Measurements from ENCODE around the gene GLB1L.

Gene GLB1L

GRCh38 chr2:219285373-219285735 lies 40.1 kb upstream of the GLB1L start:
- no peak overlapping the region for H3K27ac ChIP-seq
- TF ChIP-seq, protein P1, sequence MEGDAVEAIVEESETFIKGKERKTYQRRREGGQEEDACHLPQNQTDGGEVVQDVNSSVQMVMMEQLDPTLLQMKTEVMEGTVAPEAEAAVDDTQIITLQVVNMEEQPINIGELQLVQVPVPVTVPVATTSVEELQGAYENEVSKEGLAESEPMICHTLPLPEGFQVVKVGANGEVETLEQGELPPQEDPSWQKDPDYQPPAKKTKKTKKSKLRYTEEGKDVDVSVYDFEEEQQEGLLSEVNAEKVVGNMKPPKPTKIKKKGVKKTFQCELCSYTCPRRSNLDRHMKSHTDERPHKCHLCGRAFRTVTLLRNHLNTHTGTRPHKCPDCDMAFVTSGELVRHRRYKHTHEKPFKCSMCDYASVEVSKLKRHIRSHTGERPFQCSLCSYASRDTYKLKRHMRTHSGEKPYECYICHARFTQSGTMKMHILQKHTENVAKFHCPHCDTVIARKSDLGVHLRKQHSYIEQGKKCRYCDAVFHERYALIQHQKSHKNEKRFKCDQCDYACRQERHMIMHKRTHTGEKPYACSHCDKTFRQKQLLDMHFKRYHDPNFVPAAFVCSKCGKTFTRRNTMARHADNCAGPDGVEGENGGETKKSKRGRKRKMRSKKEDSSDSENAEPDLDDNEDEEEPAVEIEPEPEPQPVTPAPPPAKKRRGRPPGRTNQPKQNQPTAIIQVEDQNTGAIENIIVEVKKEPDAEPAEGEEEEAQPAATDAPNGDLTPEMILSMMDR (conservative IDR thresholded peaks at IDR 0.05), result no peak
- TF ChIP-seq ZFX (IDR thresholded peaks at IDR 0.05), result no peak

DNA sequence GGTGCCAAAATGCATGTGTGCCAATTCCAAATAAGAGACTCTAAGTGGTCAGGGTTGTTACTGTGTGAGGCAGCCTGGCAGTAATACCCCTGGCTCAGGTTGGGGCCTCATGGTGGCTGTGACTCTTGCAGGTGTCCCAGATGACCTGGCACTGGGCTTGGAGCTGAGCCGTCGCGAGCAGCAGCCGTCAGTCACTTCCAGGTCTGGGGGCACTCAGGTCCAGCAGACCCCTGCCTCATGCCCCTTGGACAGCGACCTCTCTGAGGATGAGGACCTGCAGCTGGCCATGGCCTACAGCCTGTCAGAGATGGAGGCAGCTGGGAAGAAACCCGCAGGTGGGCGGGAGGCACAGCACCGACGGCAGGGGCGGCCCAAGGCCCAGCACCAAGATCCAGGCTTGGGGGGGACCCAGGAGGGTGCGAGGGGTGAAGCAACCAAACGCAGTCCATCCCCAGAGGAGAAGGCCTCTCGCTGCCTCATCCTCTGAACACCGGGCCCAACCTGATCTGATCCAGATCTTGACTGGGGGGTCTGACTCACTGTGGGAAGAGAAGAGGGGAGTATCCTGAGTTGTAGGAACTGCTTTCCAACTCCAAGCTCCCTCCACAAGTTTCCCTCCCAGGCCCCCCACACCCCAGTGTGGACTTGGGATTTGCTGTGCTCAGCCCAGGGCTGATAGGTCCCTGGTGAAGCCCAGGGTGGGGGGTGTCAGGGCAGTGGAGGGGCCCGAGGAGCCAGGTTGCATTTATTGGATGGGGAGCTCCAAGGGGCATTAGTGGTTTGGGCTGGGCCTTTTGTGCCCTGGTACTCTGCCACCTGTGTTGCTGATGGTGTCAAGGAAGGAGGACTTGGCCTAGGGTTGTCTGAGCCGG lies 39.5 kb upstream of the GLB1L start:
- H3K27ac ChIP-seq, result no peak overlapping the region
- TF ChIP-seq, protein P1 (conservative IDR thresholded peaks at IDR 0.05), result no peak
- TF ChIP-seq ZFX (IDR thresholded peaks at IDR 0.05), result no peak

GRCh38 chr2:219282943-219283581 lies 37.8 kb upstream of the GLB1L start:
- H3K27ac ChIP-seq, result no peak overlapping the region

DNA sequence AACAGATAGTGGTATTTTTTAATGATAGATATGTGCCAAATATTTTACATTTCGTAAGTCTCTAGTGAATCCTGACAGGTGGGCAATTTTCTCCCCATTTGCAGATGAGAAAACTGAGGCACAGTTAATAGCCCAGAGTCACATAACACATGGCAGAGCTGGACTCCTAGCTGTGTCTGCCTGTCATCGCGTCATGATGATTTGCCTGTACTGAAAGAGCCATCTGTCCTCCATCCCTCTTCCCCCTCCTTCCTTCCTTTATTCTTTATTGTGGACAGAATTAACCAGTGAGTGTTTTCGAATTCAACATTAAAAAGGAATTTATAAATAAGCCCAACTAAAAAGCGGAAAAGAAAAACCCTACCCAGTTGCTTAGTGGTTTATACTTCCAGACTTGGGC lies 37.1 kb upstream of the GLB1L start:
- TF ChIP-seq ZFX (IDR thresholded peaks at IDR 0.05), result no peak
- TF ChIP-seq, protein P1 (conservative IDR thresholded peaks at IDR 0.05), result no peak
- no peak overlapping the region for H3K27ac ChIP-seq

More at GRCh38 chr2:219282943-219283581, 37.8 kb upstream of the GLB1L start:
- TF ChIP-seq, protein P1 (conservative IDR thresholded peaks at IDR 0.05), result no peak
- TF ChIP-seq ZFX (IDR thresholded peaks at IDR 0.05), result no peak

- H3K27ac ChIP-seq, result no peak overlapping the region
- TF ChIP-seq, protein P1 (conservative IDR thresholded peaks at IDR 0.05), result no peak
- TF ChIP-seq ZFX (IDR thresholded peaks at IDR 0.05), result no peak
These were observed 36.3 kb upstream of the GLB1L start for GRCh38 chr2:219281588-219281987.

- TF ChIP-seq ZFX (IDR thresholded peaks at IDR 0.05), result no peak
- TF ChIP-seq, protein P1 (conservative IDR thresholded peaks at IDR 0.05), result no peak
- no peak overlapping the region for H3K27ac ChIP-seq
These were observed 35.4 kb upstream of the GLB1L start for GRCh38 chr2:219280651-219281050.

DNA sequence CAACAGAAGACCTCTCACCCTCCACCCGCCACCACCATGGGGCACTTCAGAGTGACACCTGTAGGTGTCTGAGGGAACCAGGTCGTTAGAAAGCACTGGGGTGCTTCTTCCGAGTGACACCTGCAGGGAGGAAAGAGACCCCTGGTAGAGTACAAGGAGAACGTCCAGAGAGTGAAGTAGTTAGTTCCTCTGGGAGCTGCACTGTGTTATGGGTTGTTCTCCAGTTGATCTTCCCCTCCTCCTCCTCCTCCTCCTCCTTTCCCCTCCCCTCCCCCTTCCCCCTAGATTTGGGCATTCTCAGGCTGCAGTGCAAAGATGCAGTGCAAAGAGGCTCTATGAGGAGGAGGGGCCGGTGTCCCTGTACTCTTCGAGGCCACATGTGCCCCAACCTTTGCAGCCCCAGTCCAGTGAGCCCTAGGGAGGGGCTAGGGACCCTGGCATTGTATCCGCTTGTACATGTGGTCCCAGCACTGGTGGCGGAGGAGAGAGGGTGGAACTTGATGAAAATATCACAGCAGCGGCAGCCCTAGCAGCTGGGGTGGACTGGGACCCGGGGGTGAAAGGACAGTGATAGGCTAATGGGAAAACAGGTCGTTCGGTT lies 34.8 kb upstream of the GLB1L start:
- peak overlapping the region; percentile 69 for H3K27ac ChIP-seq
- no peak for TF ChIP-seq ZFX (IDR thresholded peaks at IDR 0.05)
- TF ChIP-seq, protein P1 (conservative IDR thresholded peaks at IDR 0.05), result no peak
